A673 (cell line): Measurements from ENCODE around the gene DDR2. TPM values are rescaled to one million over a fixed set of nuclear protein-coding genes. Genes with fewer than 3 reads are reported as not detected.
"Not testable (repeated sequence)": the region's sequence is repeated elsewhere in the genome, so short reads cannot be mapped to it uniquely, and the experiment has no call there.

Source experiments
- BruUV-seq: library from RNA; stranded (reverse); fragments of 400-500 nt; replicated peaks from 2 replicates; lab custom pipeline; 2021; lab: Mats Ljungman, UMichigan
- CTCF ChIA-PET: fragments of 300-600 bp; sonication (Branson Sonifier 250); formaldehyde crosslinking; loops from one replicate; lab custom pipeline; 2022; ENCODE audit warnings: antibody characterized with exemption; lab: Charles Lee
- POLR2A ChIA-PET: fragments of 300-600 bp; sonication (Branson Sonifier 250); formaldehyde crosslinking; loops from one replicate; lab custom pipeline; 2022; ENCODE audit warnings: antibody characterized with exemption; ENCODE audit not compliant: low non-redundant PET; lab: Charles Lee
- DNase-seq: peaks from one replicate; pipeline ENCODE4 v3.0.0-alpha.2; 2015; ENCODE audit warnings: low spot score
- H3K27ac ChIP-seq: fragments of 200-600 bp; sonication (generic); 2 replicates; pipeline ENCODE4 v1.5.1; 2016; ENCODE audit warnings: mixed run types, low read depth, mild to moderate bottlenecking, mixed read lengths, antibody characterized with exemption, low read length; ENCODE audit not compliant: poor library complexity, severe bottlenecking
- H3K27me3 ChIP-seq: fragments of 200-600 bp; sonication (generic); replicated peaks from 2 replicates; pipeline ENCODE4 v1.6.1; 2017; ENCODE audit warnings: mixed run types, low read depth, mild to moderate bottlenecking, mixed read lengths, antibody characterized with exemption, low read length; ENCODE audit not compliant: insufficient read depth, poor library complexity
- H3K36me3 ChIP-seq: fragments of 200-600 bp; sonication (generic); 2 replicates; pipeline ENCODE4 v1.6.1; 2016; ENCODE audit warnings: mixed run types, mild to moderate bottlenecking, mixed read lengths, antibody characterized with exemption, low read length; ENCODE audit not compliant: insufficient read depth, poor library complexity, severe bottlenecking
- H3K4me1 ChIP-seq: fragments of 200-600 bp; sonication (generic); 2 replicates; pipeline ENCODE4 v1.6.1; 2017; ENCODE audit warnings: mixed run types, mild to moderate bottlenecking, mixed read lengths, antibody characterized with exemption, low read length; ENCODE audit not compliant: insufficient read depth, poor library complexity, severe bottlenecking
- H3K4me3 ChIP-seq: fragments of 200-600 bp; sonication (generic); 2 replicates; pipeline ENCODE4 v1.5.1; 2016; ENCODE audit warnings: low read depth, mixed run types, mild to moderate bottlenecking, mixed read lengths, low read length; ENCODE audit not compliant: poor library complexity, severe bottlenecking
- H3K9me3 ChIP-seq: fragments of 200-600 bp; sonication (generic); 2 replicates; pipeline ENCODE4 v1.6.1; 2016; ENCODE audit warnings: mixed run types, low read depth, mild to moderate bottlenecking, mixed read lengths, antibody characterized with exemption, low read length; ENCODE audit not compliant: poor library complexity, severe bottlenecking
- EZH2 ChIP-seq: fragments of 200-600 bp; sonication (generic); IDR thresholded peaks from 2 replicates; pipeline ENCODE4 v1.6.1; 2017; ENCODE audit warnings: borderline replicate concordance, low read depth, mild to moderate bottlenecking, mixed read lengths, antibody characterized with exemption, low read length; ENCODE audit not compliant: poor library complexity, severe bottlenecking
- intact Hi-C: fragments of 100-400 bp; cut with micrococcal nuclease; formaldehyde crosslinking; loops from one replicate; pipeline ENCODE4 v1.10.0; 2022; ENCODE audit not compliant: unreplicated experiment
- total RNA-seq: library from RNA; stranded (reverse); gene quantifications from 2 replicates; pipeline ENCODE4 v1.2.3, GENCODE V29; 2021
- TF ChIP-seq, protein P1 (sequence below): fragments of 300-800, 200-600 bp; sonication (generic); conservative IDR thresholded peaks from 2 replicates; pipeline ENCODE4 v1.5.1; 2017; ENCODE audit warnings: low read depth, mild to moderate bottlenecking, antibody characterized with exemption, low read length, moderate library complexity, mixed read lengths

Gene DDR2
- total RNA-seq, 1 experiment from 2014 or later = 121 TPM

DNA sequence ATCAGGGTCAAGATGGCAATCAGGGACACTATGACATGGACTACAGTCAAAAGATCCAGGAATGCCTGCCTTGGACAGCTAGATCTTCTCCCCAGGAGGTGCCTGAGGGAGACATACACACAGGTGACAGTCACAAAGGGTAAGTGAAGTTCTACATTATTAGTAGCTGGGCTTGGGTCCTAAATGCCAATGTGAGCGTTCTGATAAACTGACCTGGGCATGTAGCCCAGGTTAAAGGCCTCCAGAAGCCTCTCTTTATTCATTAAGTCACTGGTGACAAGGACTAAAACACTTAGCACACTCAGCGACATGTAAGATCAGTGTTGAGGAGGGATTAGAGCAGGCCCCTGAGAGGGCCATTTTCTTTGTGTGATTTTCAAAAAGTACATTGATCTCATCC lies 109.3 kb downstream of the DDR2 start:
- peaks cover 5% of the 10 kb centered on the region for H3K9me3 ChIP-seq
- TF ChIP-seq, protein P1, sequence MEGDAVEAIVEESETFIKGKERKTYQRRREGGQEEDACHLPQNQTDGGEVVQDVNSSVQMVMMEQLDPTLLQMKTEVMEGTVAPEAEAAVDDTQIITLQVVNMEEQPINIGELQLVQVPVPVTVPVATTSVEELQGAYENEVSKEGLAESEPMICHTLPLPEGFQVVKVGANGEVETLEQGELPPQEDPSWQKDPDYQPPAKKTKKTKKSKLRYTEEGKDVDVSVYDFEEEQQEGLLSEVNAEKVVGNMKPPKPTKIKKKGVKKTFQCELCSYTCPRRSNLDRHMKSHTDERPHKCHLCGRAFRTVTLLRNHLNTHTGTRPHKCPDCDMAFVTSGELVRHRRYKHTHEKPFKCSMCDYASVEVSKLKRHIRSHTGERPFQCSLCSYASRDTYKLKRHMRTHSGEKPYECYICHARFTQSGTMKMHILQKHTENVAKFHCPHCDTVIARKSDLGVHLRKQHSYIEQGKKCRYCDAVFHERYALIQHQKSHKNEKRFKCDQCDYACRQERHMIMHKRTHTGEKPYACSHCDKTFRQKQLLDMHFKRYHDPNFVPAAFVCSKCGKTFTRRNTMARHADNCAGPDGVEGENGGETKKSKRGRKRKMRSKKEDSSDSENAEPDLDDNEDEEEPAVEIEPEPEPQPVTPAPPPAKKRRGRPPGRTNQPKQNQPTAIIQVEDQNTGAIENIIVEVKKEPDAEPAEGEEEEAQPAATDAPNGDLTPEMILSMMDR = no peak
- TF ChIP-seq EZH2 = no peak
- H3K36me3 ChIP-seq = peaks cover 17% of the 10 kb centered on the region
- H3K27me3 ChIP-seq = no peaks in the 10 kb centered on the region
- H3K4me1 ChIP-seq = peaks cover 3% of the 10 kb centered on the region
- BruUV-seq = no TSS peak
- no peak overlapping the region for H3K4me3 ChIP-seq
- no peak for DNase-seq
- no peak overlapping the region for H3K27ac ChIP-seq
- intact Hi-C loops = no loop called here
- POLR2A ChIA-PET = no interaction called here
- CTCF ChIA-PET = no interaction called here

DNA sequence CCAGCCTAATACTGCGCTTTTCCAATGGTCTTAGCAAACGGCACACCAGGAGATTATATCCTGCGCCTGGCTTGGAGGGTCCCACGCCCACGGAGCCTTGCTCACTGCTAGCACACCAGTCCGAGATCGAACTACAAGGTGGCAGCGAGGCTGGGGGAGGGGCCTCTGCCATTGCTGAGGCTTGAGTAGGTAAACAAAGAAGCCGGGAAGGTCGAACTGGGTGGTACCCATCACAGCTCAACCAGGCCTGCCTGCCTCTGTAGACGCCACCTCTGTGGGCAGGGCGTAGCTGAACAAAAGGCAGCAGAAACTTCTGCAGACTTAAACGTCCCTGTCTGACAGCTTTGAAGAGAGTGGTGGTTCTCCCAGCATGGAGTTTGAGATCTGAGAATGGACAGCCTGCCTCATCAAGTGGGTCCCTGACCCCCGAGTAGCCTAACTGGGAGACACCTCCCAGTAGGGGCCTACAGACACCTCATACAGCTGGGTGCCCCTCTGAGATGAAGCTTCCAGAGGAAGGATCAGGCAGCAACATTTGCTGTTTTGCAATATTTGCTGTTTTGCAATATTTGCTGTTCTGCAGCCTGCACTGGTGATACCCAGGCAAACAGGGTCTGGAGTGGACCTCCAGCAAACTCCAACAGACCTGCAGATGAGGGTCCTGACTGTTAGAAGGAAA lies 114.1 kb downstream of the DDR2 start:
- H3K4me3 ChIP-seq, DNase-seq, H3K27ac ChIP-seq, intact Hi-C loops, H3K4me1 ChIP-seq, H3K9me3 ChIP-seq, BruUV-seq, H3K27me3 ChIP-seq, CTCF ChIA-PET: not testable (repeated sequence)
- POLR2A ChIA-PET = interaction anchor here (0.7 kb wide), 1 partner anchor 181 kb away, joined by 3 read pairs; no protein-coding TSS in a partner anchor
- H3K36me3 ChIP-seq = peaks cover 17% of the 10 kb centered on the region

DNA sequence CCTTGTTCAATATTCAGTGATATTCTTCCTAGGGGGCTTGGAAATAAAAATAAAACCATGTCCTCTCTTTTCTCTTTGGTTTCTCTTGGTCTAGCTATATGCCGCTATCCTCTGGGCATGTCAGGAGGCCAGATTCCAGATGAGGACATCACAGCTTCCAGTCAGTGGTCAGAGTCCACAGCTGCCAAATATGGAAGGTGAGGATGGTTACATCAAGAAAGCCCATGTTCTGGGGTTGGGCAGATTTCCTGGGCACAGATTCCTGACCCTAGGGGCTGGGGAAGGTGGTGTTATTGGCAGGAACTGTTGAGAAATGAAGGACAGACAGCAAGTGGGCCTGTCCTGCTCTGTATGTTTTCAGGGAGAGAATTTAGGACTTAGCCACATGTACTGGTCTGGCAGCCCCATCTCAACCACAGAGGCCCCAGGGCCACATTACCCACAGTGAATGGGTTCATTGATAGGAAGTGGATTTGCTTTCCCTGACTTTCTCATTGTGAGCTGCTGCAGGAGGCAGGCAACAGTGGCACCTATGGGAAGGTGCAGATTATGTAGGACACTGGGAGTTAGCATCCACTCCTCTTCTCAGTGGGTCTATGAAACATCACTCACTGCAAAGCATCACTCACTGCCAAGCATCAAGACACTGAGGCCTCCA lies 120.9 kb downstream of the DDR2 start:
- no peak overlapping the region for H3K27ac ChIP-seq
- intact Hi-C loops = no loop called here
- H3K4me3 ChIP-seq = no peak overlapping the region
- peaks cover 49% of the 10 kb centered on the region for H3K36me3 ChIP-seq
- POLR2A ChIA-PET = no interaction called here
- H3K27me3 ChIP-seq = no peaks in the 10 kb centered on the region
- no peak for DNase-seq
- H3K4me1 ChIP-seq = peaks cover 21% of the 10 kb centered on the region
- CTCF ChIA-PET = no interaction called here
- no peaks in the 10 kb centered on the region for H3K9me3 ChIP-seq
- TF ChIP-seq, protein P1 = no peak
- TF ChIP-seq EZH2 = no peak
- BruUV-seq = no TSS peak
